Liver (tissue), 3 donors: ENCODE data around the gene KLK10.

ENCODE experiments used
- ATF3 ChIP-seq: IDR thresholded peaks from 2 replicates; pipeline ENCODE4 v1.6.1; 2016; ENCODE audit warnings: antibody characterized with exemption
- CTCF ChIP-seq: fragments of 150-350 bp; IDR thresholded peaks from 2 replicates; pipeline ENCODE4 v1.5.1; 2017; ENCODE audit warnings: improper control_type of control experiment, low read depth, low read length; ENCODE audit not compliant: missing input control
- donor health status: healthy.
- donor health status: healthy.

GRCh38 chr19:51034704-51035103, 15.2 kb upstream of the KLK10 start, which contains the start of gene KLK12:
- TF ChIP-seq CTCF (no peak), ATF3 (no peak)
